ENCODE measurements around the gene UVRAG.

The UVRAG gene

DNA sequence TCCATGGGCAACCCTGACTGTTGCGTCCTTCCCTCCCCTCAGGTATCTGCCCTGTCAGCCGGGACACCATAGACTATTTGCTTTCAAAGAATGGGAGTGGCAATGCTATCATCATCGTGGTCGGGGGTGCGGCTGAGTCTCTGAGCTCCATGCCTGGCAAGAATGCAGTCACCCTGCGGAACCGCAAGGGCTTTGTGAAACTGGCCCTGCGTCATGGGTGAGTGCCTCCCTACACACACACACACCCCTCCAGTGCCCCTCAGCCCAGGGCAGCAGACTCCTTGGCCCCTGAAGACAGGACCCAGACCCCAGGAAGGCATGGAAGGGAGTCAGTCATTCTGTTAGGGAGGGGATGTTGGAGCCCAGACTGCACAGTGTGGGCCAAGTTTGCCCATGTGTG is 17.9 kb upstream of the UVRAG start:
- no peaks in the 10 kb centered on the region for H3K36me3 ChIP-seq (ENCODE audit: control insufficient read depth in 2 of 2, insufficient read depth in 1 of 2, low read length in 2 of 2)
- TF ChIP-seq ZNF596 (tag by site-specific recombination; IDR thresholded peaks at IDR 0.05) (no peak), ZNF248 (tag by site-specific recombination; IDR thresholded peaks at IDR 0.05) (no peak), ZNF404 (tag by site-specific recombination; IDR thresholded peaks at IDR 0.05) (no peak), ZNF747 (tag by site-specific recombination; IDR thresholded peaks at IDR 0.05) (no peak), ZNF600 (tag by site-specific recombination; IDR thresholded peaks at IDR 0.05) (no peak)
- ChIA-PET CTCF (interaction anchor here (0.6 to 1.3 kb wide), 2 partner anchors 40 to 522 kb away, joined by 3 read pairs; no protein-coding TSS in a partner anchor), POLR2A (no interaction called here)
- H3K4me3 ChIP-seq (ENCODE audit: low read depth, low read length) = no peak overlapping the region
- H3K27ac ChIP-seq (ENCODE audit: extremely low read depth, low read depth, low read length) = no peak overlapping the region
- H3K9me3 ChIP-seq (ENCODE audit: control insufficient read depth, insufficient read depth, low read depth, low read length) = no peaks in the 10 kb centered on the region
- no peaks in the 10 kb centered on the region for H3K4me1 ChIP-seq (ENCODE audit: control insufficient read depth, insufficient read depth, low read length)

DNA sequence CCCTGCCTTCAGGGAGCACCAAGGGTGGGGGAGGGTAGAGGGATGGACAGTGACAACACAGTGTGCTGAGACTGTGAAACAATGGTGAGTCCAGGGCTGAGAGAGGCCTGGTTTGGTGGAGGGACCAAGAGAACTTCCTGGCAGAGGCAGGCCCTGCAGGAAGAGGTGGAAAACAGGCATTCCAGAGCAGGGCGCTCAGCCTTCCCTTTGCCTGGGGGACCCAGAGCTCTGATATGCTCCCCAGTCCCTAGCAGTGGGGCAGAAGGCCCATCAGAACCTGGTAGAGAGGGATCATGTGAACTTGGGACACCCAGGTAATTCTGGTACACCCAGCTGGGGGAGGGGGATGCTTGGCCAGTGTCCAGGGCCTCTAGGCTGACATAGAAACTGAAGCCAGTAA is 17.2 kb upstream of the UVRAG start:
- CTCF ChIA-PET = interaction anchor here (0.6 kb wide), 1 partner anchor 353 kb away, joined by 3 read pairs; no protein-coding TSS in a partner anchor
- TF ChIP-seq OSR2 (tag by site-specific recombination; IDR thresholded peaks at IDR 0.05) (no peak), ZNF23 (tag by site-specific recombination; IDR thresholded peaks at IDR 0.05; ENCODE audit: borderline replicate concordance) (no peak), REPIN1 (tag by site-specific recombination; IDR thresholded peaks at IDR 0.05; ENCODE audit: low read depth) (no peak), ZNF211 (tag by site-specific recombination; IDR thresholded peaks at IDR 0.05; ENCODE audit: low read depth) (no peak), ZSCAN30 (tag by site-specific recombination; IDR thresholded peaks at IDR 0.05) (no peak), ZNF423 (tag by site-specific recombination; IDR thresholded peaks at IDR 0.05) (no peak), PRDM1 (tag by site-specific recombination; IDR thresholded peaks at IDR 0.05) (no peak)
- TF ChIP-seq, protein P1, sequence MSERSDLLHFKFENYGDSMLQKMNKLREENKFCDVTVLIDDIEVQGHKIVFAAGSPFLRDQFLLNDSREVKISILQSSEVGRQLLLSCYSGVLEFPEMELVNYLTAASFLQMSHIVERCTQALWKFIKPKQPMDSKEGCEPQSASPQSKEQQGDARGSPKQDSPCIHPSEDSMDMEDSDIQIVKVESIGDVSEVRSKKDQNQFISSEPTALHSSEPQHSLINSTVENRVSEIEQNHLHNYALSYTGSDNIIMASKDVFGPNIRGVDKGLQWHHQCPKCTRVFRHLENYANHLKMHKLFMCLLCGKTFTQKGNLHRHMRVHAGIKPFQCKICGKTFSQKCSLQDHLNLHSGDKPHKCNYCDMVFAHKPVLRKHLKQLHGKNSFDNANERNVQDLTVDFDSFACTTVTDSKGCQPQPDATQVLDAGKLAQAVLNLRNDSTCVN (tag by site-specific recombination; optimal IDR thresholded peaks at IDR 0.05) = no peak
- TF ChIP-seq, protein P2, sequence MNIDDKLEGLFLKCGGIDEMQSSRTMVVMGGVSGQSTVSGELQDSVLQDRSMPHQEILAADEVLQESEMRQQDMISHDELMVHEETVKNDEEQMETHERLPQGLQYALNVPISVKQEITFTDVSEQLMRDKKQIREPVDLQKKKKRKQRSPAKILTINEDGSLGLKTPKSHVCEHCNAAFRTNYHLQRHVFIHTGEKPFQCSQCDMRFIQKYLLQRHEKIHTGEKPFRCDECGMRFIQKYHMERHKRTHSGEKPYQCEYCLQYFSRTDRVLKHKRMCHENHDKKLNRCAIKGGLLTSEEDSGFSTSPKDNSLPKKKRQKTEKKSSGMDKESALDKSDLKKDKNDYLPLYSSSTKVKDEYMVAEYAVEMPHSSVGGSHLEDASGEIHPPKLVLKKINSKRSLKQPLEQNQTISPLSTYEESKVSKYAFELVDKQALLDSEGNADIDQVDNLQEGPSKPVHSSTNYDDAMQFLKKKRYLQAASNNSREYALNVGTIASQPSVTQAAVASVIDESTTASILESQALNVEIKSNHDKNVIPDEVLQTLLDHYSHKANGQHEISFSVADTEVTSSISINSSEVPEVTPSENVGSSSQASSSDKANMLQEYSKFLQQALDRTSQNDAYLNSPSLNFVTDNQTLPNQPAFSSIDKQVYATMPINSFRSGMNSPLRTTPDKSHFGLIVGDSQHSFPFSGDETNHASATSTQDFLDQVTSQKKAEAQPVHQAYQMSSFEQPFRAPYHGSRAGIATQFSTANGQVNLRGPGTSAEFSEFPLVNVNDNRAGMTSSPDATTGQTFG (tag by site-specific recombination; IDR thresholded peaks at IDR 0.05; ENCODE audit: borderline replicate concordance) = no peak
- H3K27ac ChIP-seq (ENCODE audit: extremely low read depth, low read depth, low read length) = no peak overlapping the region
- H3K36me3 ChIP-seq (ENCODE audit: control insufficient read depth in 2 of 2, insufficient read depth in 1 of 2, low read length in 2 of 2) = no peaks in the 10 kb centered on the region
- no peaks in the 10 kb centered on the region for H3K9me3 ChIP-seq (ENCODE audit: control insufficient read depth, insufficient read depth, low read depth, low read length)
- no peaks in the 10 kb centered on the region for H3K4me1 ChIP-seq (ENCODE audit: control insufficient read depth, insufficient read depth, low read length)
- POLR2A ChIA-PET = no interaction called here
- no peak overlapping the region for H3K4me3 ChIP-seq (ENCODE audit: low read depth, low read length)

DNA sequence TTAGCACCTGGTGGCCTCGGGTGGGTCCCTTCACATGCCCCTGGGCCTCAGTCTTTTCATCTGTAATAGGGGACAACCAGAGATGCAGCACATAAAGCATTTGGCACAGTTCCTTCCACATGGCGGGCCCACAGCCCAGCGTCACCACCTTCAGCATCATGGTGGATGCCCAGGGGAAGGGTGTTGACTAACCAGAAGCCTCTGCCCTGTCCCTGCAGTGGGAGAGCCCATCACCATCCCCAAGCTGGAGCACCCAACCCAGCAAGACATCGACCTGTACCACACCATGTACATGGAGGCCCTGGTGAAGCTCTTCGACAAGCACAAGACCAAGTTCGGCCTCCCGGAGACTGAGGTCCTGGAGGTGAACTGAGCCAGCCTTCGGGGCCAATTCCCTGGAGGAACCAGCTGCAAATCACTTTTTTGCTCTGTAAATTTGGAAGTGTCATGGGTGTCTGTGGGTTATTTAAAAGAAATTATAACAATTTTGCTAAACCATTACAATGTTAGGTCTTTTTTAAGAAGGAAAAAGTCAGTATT is 14.8 kb upstream of the UVRAG start:
- Histone ChIP-seq H3K27ac (ENCODE audit: extremely low read depth, low read depth, low read length) (no peak overlapping the region), H3K36me3 (ENCODE audit: control insufficient read depth in 2 of 2, insufficient read depth in 1 of 2, low read length in 2 of 2) (no peaks in the 10 kb centered on the region), H3K4me3 (ENCODE audit: low read depth, low read length) (no peak overlapping the region), H3K4me1 (ENCODE audit: control insufficient read depth, insufficient read depth, low read length) (no peaks in the 10 kb centered on the region), H3K9me3 (ENCODE audit: control insufficient read depth, insufficient read depth, low read depth, low read length) (no peaks in the 10 kb centered on the region)
- POLR2A ChIA-PET = no interaction called here
- CTCF ChIA-PET = interaction anchor here (0.6 to 2.7 kb wide), 5 partner anchors 24 to 519 kb away, joined by 3 to 11 read pairs (median 3); no protein-coding TSS in a partner anchor
- TF ChIP-seq, protein P3, sequence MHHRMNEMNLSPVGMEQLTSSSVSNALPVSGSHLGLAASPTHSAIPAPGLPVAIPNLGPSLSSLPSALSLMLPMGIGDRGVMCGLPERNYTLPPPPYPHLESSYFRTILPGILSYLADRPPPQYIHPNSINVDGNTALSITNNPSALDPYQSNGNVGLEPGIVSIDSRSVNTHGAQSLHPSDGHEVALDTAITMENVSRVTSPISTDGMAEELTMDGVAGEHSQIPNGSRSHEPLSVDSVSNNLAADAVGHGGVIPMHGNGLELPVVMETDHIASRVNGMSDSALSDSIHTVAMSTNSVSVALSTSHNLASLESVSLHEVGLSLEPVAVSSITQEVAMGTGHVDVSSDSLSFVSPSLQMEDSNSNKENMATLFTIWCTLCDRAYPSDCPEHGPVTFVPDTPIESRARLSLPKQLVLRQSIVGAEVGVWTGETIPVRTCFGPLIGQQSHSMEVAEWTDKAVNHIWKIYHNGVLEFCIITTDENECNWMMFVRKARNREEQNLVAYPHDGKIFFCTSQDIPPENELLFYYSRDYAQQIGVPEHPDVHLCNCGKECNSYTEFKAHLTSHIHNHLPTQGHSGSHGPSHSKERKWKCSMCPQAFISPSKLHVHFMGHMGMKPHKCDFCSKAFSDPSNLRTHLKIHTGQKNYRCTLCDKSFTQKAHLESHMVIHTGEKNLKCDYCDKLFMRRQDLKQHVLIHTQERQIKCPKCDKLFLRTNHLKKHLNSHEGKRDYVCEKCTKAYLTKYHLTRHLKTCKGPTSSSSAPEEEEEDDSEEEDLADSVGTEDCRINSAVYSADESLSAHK (tag by site-specific recombination; IDR thresholded peaks at IDR 0.05) = no peak
- TF ChIP-seq SCRT2 (tag by site-specific recombination; IDR thresholded peaks at IDR 0.05) (no peak), ZNF830 (tag by site-specific recombination; IDR thresholded peaks at IDR 0.05; ENCODE audit: low read depth) (no peak), ZBTB7A (tag by site-specific recombination; IDR thresholded peaks at IDR 0.05; ENCODE audit: low read depth) (no peak), ZNF266 (tag by site-specific recombination; IDR thresholded peaks at IDR 0.05; ENCODE audit: low read depth) (no peak), HOXA7 (CRISPR knock-in tag; IDR thresholded peaks at IDR 0.05; ENCODE audit: borderline replicate concordance) (no peak), ZNF664 (tag by site-specific recombination; IDR thresholded peaks at IDR 0.05) (no peak), ZNF112 (tag by site-specific recombination; IDR thresholded peaks at IDR 0.05) (no peak), SCRT1 (tag by site-specific recombination; IDR thresholded peaks at IDR 0.05; ENCODE audit: borderline replicate concordance) (no peak), ZNF626 (tag by site-specific recombination; IDR thresholded peaks at IDR 0.05) (no peak), ZNF174 (tag by site-specific recombination; IDR thresholded peaks at IDR 0.05) (no peak)
- TF ChIP-seq, protein P4, sequence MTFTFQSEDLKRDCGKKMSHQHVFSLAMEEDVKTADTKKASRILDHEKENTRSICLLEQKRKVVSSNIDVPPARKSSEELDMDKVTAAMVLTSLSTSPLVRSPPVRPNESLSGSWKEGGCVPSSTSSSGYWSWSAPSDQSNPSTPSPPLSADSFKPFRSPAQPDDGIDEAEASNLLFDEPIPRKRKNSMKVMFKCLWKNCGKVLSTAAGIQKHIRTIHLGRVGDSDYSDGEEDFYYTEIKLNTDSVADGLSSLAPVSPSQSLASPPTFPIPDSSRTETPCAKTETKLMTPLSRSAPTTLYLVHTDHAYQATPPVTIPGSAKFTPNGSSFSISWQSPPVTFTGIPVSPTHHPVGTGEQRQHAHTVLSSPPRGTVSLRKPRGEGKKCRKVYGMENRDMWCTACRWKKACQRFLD (tag by site-specific recombination; IDR thresholded peaks at IDR 0.05) = no peak

All from HEK293 (cell line).